ENCODE measurements around the gene APOD. TPM values are rescaled to one million over a fixed set of nuclear protein-coding genes. Genes with fewer than 3 reads are reported as not detected.

The APOD gene
- total and polyA plus RNA-seq, 2 of the 8 experiments (the other 6 are each of a cell fraction or from before 2014, with no cell fraction given) = not detected

- TF ChIP-seq KDM4A (IDR thresholded peaks at IDR 0.05; ENCODE audit: low read depth, low read length, severe bottlenecking) (peak; percentile 69), ZNF274 (IDR thresholded peaks at IDR 0.05; ENCODE audit: borderline replicate concordance, extremely low read depth, low read length) (no peak), SP1 (IDR thresholded peaks at IDR 0.05; ENCODE audit: low read depth, low read length) (peak; percentile 56; the same call in 1 of the 2 replicates), BACH1 (IDR thresholded peaks at IDR 0.05; ENCODE audit: low read length) (no peak)
Measured at GRCh38 chr3:195543500-195544229, 40.1 kb downstream of the APOD start (continued).
